Activated gamma-delta T cell (primary cell): ENCODE measurements around the gene SH3BGRL2.
"Not testable (repeated sequence)": the region's sequence is repeated elsewhere in the genome, so short reads cannot be mapped to it uniquely, and the experiment has no call there.

Experiments
- DNase-seq: peaks from one replicate; lab custom pipeline; 2025; lab: John Stamatoyannopoulos, UW

SH3BGRL2 gene

GRCh38 chr6:79745282-79745681 is 114.2 kb downstream of the SH3BGRL2 start:
- DNase-seq, result not testable (repeated sequence)

GRCh38 chr6:79746325-79746724 is 115.2 kb downstream of the SH3BGRL2 start:
- not testable (repeated sequence) for DNase-seq

GRCh38 chr6:79750806-79751205 is 119.7 kb downstream of the SH3BGRL2 start:
- DNase-seq, result no peak
